GM21717 (cell line): ENCODE data around the gene HSBP1L1.

Experiments used
- ATAC-seq: cut with Tn5 transposase; IDR thresholded peaks from one replicate; pipeline ENCODE4 v1.9.1; 2021; ENCODE audit warnings: mild to moderate bottlenecking, moderate library complexity; ENCODE audit not compliant: unreplicated experiment

The HSBP1L1 gene

DNA sequence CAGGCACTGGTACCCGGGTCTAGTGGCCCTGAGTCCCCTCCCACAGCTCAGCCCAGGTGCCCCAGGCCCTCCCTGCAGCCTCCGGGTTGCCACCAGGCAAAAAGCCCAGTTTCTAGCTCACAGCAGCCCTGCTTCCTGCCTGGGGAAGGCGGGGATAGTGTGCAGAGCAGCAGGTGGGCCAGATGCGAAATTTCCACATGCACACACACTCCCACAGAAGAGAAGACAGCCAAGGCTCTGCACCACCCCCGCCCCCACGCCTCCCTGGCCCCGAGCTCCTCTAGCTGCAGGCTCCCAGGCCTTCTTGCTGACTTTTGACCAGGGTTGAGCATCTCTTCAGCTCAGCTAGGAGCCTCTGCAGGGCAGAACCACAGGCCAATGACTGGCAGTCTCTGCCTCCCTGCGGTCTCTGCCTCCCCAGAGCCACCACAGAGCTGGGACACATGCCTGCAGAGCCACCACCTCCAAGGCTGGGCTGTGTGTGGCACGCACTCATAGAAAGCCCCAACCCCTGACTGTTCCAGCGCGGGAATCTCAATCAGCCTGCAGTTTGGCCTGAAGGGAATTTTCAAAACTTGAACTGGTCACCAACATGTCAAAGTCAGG lies 20.2 kb upstream of the HSBP1L1 start:
- ATAC-seq, result peak; percentile 44

- no peak for ATAC-seq
Observed at GRCh38 chr18:79944746-79945117, 19.7 kb upstream of the HSBP1L1 start.

- ATAC-seq, result no peak
Observed at GRCh38 chr18:79945118-79946042, 19.1 kb upstream of the HSBP1L1 start.

DNA sequence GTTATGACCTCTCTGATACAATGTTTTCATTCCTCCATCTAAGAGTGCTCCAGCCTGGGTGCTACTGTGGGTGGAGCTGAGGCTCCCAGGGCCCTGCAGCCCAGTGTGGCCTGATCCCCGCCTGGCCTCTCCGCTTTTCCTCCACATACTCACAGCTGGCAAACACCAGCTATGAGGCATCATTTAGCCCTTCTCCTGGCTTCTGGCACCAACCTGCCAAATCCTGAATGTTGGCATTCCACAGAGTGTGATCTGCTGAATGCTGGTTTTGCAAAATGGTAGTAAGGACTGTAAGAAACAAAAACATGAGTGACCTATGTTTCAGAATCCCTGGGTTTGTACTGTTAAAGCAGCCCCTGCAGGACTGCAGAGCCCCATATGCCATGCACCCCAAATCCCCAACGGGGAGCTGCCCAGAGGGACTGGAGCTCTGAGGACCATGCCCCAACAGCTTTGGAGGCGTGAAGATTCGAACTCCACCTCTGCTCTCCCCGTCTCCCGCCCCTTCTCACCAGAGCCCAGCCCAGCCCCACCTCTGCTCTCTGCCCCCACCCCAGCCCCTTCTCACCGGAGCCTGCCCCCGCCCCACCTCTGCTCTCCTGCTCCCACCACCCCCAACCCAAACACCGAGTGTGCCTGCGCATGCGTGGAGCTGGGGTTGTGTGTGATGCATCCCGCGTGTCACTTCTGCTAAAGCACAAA lies 17.2 kb upstream of the HSBP1L1 start:
- no peak for ATAC-seq

GRCh38 chr18:79947881-79948610 lies 16.4 kb upstream of the HSBP1L1 start:
- ATAC-seq, result no peak

- no peak for ATAC-seq
Observed at GRCh38 chr18:79948719-79949411, 15.6 kb upstream of the HSBP1L1 start.

GRCh38 chr18:79949697-79950487 lies 14.6 kb upstream of the HSBP1L1 start:
- ATAC-seq, result no peak

GRCh38 chr18:79950515-79951341 lies 13.7 kb upstream of the HSBP1L1 start:
- peak; percentile 29 for ATAC-seq

DNA sequence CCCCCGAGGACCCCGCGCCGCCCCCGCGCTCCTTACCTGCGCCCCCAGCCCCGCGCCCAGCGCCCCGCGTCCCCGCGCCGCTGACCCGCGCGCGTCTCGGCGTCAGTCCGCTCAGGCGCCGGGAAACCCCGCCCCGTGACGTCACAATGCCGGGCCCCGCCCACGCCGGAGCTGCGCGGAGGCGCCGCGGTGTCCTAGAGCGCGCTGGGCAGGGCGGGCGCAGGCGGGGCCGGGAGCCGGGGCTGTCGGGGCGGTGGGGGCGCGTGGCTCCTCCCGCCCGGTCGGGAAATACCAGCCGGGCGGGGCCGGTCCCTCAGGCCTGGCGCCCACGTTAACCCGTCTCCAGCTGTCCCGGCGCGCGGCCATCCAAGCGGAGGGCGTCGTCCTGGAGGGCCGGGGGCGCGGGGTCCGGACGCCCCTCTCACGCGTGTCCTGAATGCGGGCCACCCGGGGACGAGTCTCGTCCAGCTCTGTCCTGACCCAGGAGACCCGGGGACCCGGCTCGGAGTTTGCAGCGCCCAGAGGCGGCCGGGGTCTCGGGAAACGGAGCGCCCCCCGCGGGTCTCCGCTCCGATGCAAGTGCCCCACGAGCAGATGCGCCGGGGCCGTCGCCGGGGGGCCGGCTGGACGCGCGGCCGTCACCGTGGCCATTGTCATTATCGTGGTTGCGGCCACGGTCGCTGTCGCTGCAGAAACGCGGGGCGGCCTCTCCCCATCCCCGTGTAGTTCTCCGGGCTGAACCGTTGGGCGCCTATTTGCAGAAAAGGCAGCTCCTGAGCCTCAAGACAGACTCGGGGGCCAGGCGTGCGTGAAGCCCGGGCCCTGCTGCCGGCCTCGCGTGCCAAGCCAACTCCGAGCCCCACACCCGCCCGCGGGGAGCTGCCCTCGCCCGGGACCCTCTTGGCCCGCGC lies 12.6 kb upstream of the HSBP1L1 start, which contains the start of gene SLC66A2:
SLC66A2 (minus strand) TSS at position 109 of the 911 bp plus-strand sequence. CDS start 727 bp downstream, outside the sequence.
- peak; percentile 62 for ATAC-seq

- no peak for ATAC-seq
Observed at GRCh38 chr18:79952456-79952995, 11.9 kb upstream of the HSBP1L1 start.

DNA sequence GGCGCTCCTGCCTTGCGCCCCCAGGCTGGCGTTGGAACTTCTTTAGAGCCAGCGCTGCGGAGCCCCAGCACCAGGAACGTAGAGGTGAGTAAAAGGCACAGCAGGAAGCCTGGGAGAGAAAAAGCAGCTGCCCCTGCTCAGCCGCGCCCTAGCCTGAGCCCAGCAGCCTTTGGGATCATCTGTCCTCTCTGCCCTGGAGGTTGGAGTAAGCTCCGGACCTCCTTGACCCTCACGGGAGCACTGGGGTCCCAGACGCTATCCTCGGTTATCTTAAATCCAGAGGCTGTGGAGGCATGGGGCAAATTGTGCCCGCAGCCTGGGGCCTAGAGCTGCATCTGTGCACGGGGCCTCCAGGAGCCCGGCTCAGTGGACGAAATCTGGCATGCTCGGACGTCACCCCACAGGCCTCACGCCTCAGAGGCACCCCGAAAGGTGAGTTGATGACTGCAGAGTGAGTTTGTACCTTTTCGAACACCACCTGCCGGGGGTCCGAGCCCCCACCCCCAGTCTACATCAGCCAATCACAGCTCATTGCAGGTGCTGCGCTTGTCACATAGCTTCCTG lies 11.4 kb upstream of the HSBP1L1 start:
- ATAC-seq, result no peak

DNA sequence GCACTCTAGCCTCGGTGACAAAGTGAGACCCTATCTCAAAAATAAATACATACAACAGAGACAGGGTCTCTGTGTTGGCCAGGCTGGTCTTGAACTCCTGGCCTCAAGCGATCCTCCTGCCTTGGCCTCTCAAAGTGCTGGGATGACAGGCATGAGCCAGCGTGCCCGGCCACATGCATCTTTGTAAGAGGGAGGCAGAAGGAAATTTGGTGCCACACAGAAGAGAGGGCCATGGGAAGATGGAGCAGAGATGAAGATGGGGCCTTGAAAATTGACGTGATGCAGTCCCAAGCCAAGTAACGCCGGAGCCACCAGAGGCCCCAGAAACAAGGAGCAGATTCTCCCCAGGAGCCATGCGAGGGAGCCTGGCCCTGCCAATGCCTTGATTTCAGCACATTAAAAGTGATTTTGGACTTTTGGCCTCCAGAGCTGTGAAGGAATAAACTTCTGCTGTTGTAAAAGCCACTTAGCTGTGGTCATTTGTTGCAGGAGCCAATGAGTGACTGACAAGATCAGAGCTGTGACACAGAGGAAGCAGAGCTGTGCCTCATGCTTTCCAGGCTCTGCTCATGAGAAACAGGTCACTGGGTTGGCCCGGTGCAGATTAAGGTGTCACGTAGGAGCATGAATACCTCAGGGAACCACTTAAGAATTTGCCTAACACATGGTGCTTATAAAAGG lies 10.3 kb upstream of the HSBP1L1 start:
- no peak for ATAC-seq

DNA sequence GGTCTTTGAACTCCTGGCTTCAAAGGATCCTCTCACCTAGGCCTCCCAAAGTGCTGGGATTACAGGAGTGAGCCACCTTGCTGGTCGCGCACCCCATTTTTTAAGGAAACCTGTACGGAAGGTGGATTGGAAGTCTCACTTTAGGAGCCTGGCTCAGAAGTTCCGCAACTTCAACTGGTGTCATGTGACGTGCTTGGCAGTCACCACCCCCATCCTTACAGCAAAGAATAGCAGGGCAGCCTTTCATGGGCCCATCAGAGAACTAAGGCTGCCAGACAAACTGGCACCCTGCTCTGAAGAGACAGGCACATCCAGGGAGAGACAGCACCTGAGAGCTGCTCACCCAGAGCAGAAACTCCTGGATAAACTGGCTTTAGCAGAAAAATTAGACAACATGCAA lies 9.7 kb upstream of the HSBP1L1 start:
- no peak for ATAC-seq

DNA sequence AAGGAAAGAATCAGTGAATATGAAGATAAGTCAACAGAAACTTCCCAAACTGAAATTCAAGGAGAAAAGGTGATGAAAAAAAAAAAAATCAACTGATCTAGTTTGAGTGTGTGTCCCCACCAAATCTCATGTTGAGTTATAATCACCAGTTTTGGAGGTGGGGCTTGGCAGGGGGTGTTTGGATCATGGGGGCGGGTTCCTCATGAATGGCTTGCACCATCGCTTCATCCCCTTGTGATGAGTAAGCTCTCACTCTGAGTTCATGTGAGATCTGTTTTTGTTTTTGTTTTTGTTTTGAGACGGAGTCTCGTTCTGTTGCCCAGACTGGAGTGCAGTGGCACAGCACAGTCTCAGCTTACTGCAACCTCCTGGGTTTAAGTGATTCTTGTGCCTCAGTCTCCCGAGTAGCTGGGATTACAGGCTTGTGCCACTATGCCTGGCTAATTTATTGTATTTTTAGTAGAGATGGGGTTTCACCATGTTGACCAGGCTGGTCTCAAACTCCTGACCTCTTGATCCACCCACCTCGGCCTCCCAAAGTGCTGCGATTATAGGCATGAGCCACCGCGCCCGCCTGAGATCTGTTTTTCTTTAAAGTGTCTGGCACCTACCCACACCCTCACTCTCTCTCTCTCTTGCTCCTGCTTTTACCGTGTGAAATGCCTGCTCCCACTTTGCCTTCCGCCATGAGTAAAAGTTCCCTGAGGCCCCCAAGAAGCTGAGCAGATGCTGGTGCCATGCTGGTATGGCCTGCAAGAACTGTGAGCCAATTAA lies 9.0 kb upstream of the HSBP1L1 start:
- ATAC-seq, result no peak

DNA sequence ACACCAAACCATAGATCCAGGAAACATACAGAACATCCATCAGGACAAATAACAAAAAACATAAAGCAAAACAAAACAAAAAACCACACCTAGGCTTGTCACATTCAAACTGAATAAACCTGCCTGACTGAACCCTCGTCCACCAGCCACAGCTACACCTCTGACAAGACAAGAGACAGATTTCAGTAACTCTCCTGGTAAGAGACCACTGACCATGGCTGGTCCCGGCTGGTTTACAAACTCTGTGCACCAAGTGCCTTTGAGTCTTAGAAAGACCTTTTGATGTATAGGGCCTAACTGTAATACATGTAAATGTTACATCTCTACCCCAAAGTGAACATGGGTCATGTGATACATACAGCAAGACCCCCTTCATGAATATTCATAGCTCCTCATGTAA lies 8.2 kb upstream of the HSBP1L1 start:
- ATAC-seq, result no peak

- ATAC-seq, result no peak
Observed at GRCh38 chr18:79958981-79959380, 5.5 kb upstream of the HSBP1L1 start.
